Sciatic nerve (tissue), 2 donors: ENCODE data around the gene DENND10. TPM values are rescaled to one million over a fixed set of nuclear protein-coding genes. Genes with fewer than 3 reads are reported as not detected.
"Not testable (repeated sequence)": the region's sequence is repeated elsewhere in the genome, so short reads cannot be mapped to it uniquely, and the experiment has no call there.

Source experiments
- ATAC-seq: fragments of 200-7000 bp; cut with Tn5 transposase; one replicate; pipeline ENCODE4 v1.9.1; 2020; ENCODE audit warnings: mild to moderate bottlenecking, moderate library complexity
- DNase-seq: peaks from one replicate; pipeline ENCODE4 v3.0.0-alpha.2; 2020; ENCODE audit warnings: low spot score
- intact Hi-C: fragments of 100-400 bp; cut with DNase I; formaldehyde crosslinking; loops from one replicate; pipeline ENCODE4 v1.14.2; 2022
- total RNA-seq: library from RNA; stranded (reverse); fragmentation: NEBNext Ultra II Directional; extraction: Animal tissue kit (Norgen Biotek cat#: 25700); gene quantifications from one replicate; pipeline ENCODE4 v1.2.1, GENCODE V29; 2021
- donor health status: DM: no; HTN: no; CAD: no.
- donor health status: DM: no; HTN: no; CAD: no.

Gene DENND10
- total RNA-seq, 1 donor from 2014 or later = 32.1 TPM

GRCh38 chr10:119120875-119121274 lies 17.0 kb downstream of the DENND10 start:
- no peak for DNase-seq

GRCh38 chr10:119125942-119126341 lies 22.0 kb downstream of the DENND10 start:
- intact Hi-C loops = no loop called here
- DNase-seq = no peak
- ATAC-seq = no peak

More at GRCh38 chr10:119120875-119121274, 17.0 kb downstream of the DENND10 start:
- ATAC-seq = no peak
- intact Hi-C loops = no loop called here

- intact Hi-C loops = no loop called here
- no peak for DNase-seq
- no peak for ATAC-seq
Measured at GRCh38 chr10:119129721-119130120, 25.8 kb downstream of the DENND10 start.

- intact Hi-C loops = no loop called here
- ATAC-seq = peak; percentile 63
- DNase-seq = no peak
Measured at GRCh38 chr10:119131512-119132240, 27.8 kb downstream of the DENND10 start.

GRCh38 chr10:119132521-119133345 lies 28.8 kb downstream of the DENND10 start:
- DNase-seq (no peak), ATAC-seq (no peak)
- intact Hi-C loops = no loop called here

- DNase-seq = no peak
- ATAC-seq = no peak
Measured at GRCh38 chr10:119133949-119134348, 30.0 kb downstream of the DENND10 start.

GRCh38 chr10:119135513-119135881 lies 31.6 kb downstream of the DENND10 start:
- intact Hi-C loops = no loop called here
- DNase-seq = no peak
- ATAC-seq = peak; percentile 51

More at GRCh38 chr10:119133949-119134348, 30.0 kb downstream of the DENND10 start:
- intact Hi-C loops = no loop called here

GRCh38 chr10:119136084-119136483 lies 32.2 kb downstream of the DENND10 start:
- ATAC-seq (no peak), DNase-seq (no peak)
- intact Hi-C loops = no loop called here

- ATAC-seq, DNase-seq, intact Hi-C loops: not testable (repeated sequence)
Measured at GRCh38 chr10:119137878-119138277, 34.0 kb downstream of the DENND10 start.

GRCh38 chr10:119138346-119139306 lies 34.7 kb downstream of the DENND10 start:
- DNase-seq (no peak), ATAC-seq (peak; percentile 6)
- intact Hi-C loops = no loop called here

GRCh38 chr10:119139464-119140067 lies 35.7 kb downstream of the DENND10 start:
- intact Hi-C loops = no loop called here
- DNase-seq (no peak), ATAC-seq (peak; percentile 50)

- no peak for DNase-seq
- intact Hi-C loops = no loop called here
Measured at GRCh38 chr10:119140603-119141245, 36.8 kb downstream of the DENND10 start.

GRCh38 chr10:119143657-119144056 lies 39.7 kb downstream of the DENND10 start:
- intact Hi-C loops = no loop called here
- no peak for DNase-seq
- no peak for ATAC-seq

More at GRCh38 chr10:119140603-119141245, 36.8 kb downstream of the DENND10 start:
- no peak for ATAC-seq

GRCh38 chr10:119149157-119149556 lies 45.2 kb downstream of the DENND10 start:
- DNase-seq (no peak), ATAC-seq (no peak)
- intact Hi-C loops = no loop called here

- ATAC-seq (no peak), DNase-seq (no peak)
- intact Hi-C loops = no loop called here
Measured at GRCh38 chr10:119149729-119150128, 45.8 kb downstream of the DENND10 start.

- DNase-seq, ATAC-seq, intact Hi-C loops: not testable (repeated sequence)
Measured at GRCh38 chr10:119151601-119152000, 47.7 kb downstream of the DENND10 start.

GRCh38 chr10:119153041-119153440 lies 49.1 kb downstream of the DENND10 start:
- DNase-seq (no peak), ATAC-seq (no peak)
- intact Hi-C loops = no loop called here

- intact Hi-C loops = no loop called here
- ATAC-seq = no peak
- DNase-seq = no peak
Measured at GRCh38 chr10:119153661-119154060, 49.7 kb downstream of the DENND10 start.
